HEK293 (cell line): ENCODE data around the gene TNPO3.

Source experiments
- CTCF ChIA-PET: fragments of 350-600 bp; formaldehyde crosslinking; extraction: SDS; loops from one replicate; lab custom pipeline; 2021; ENCODE audit warnings: antibody characterized with exemption; lab: Yijun Ruan, JAX
- POLR2A ChIA-PET: fragments of 300-600 bp; formaldehyde crosslinking; extraction: SDS; loops from one replicate; lab custom pipeline; 2020; ENCODE audit warnings: antibody characterized with exemption, inconsistent platforms; lab: Yijun Ruan, JAX
- H3K27ac ChIP-seq: fragments of 200-500 bp; sonication (Bioruptor generic); 2 replicates; pipeline ENCODE4 v1.5.1; 2014; ENCODE audit warnings: low read depth, low read length, control low read depth, inconsistent platforms; ENCODE audit errors: extremely low read depth
- H3K36me3 ChIP-seq, 2 experiments: fragments of 200-500 bp in 1 of 2; sonication (Bioruptor generic) in 1 of 2; 1 replicate in 1 of 2; 2 replicates in 1 of 2; pipeline ENCODE4 v1.5.1; 2014 to 2017; ENCODE audit warnings: inconsistent platforms in 2 of 2, low read length in 2 of 2; ENCODE audit not compliant: control insufficient read depth in 2 of 2, insufficient read depth in 1 of 2
- H3K4me1 ChIP-seq: fragments of 200-500 bp; sonication (Bioruptor generic); 2 replicates; pipeline ENCODE4 v1.5.1; 2014; ENCODE audit warnings: mild to moderate bottlenecking, low read length, inconsistent platforms; ENCODE audit not compliant: control insufficient read depth, insufficient read depth
- H3K4me3 ChIP-seq: 2 replicates; pipeline ENCODE4 v1.5.1; 2011; ENCODE audit warnings: low read depth, mild to moderate bottlenecking, control low read depth, low read length, moderate library complexity
- H3K9me3 ChIP-seq: fragments of 200-500 bp; sonication (Bioruptor generic); 2 replicates; pipeline ENCODE4 v1.5.1; 2014; ENCODE audit warnings: low read depth, low read length, inconsistent platforms; ENCODE audit not compliant: control insufficient read depth, insufficient read depth
- GLIS1 ChIP-seq: fragments of 450-650 bp; formaldehyde crosslinking; IDR thresholded peaks from 2 replicates; pipeline ENCODE4 v1.5.1; 2016; ENCODE audit warnings: missing biosample characterization, missing genetic modification characterization
- HOXD13 ChIP-seq: sonication (generic); formaldehyde crosslinking; IDR thresholded peaks from 2 replicates; pipeline ENCODE4 v1.8.0; 2022; ENCODE audit warnings: missing genetic modification reagents, borderline replicate concordance
- IKZF3 ChIP-seq: fragments of 450-650 bp; IDR thresholded peaks from 2 replicates; pipeline ENCODE4 v1.5.0; 2018; ENCODE audit warnings: missing biosample characterization, mild to moderate bottlenecking, missing genetic modification characterization, moderate library complexity
- KLF10 ChIP-seq: fragments of 450-650 bp; IDR thresholded peaks from 2 replicates; pipeline ENCODE4 v1.5.1; 2018; ENCODE audit warnings: missing biosample characterization, mild to moderate bottlenecking, missing genetic modification characterization
- OSR2 ChIP-seq: fragments of 450-650 bp; formaldehyde crosslinking; IDR thresholded peaks from 2 replicates; pipeline ENCODE4 v1.5.1; 2016; ENCODE audit warnings: missing biosample characterization, missing genetic modification characterization
- SP3 ChIP-seq: fragments of 450-650 bp; formaldehyde crosslinking; IDR thresholded peaks from 2 replicates; pipeline ENCODE4 v1.5.1; 2016; ENCODE audit warnings: missing biosample characterization, missing genetic modification characterization
- ZBTB20 ChIP-seq: fragments of 450-650 bp; formaldehyde crosslinking; IDR thresholded peaks from 2 replicates; pipeline ENCODE4 v1.5.1; 2016; ENCODE audit warnings: missing biosample characterization, missing genetic modification characterization
- ZBTB8A ChIP-seq: fragments of 450-650 bp; formaldehyde crosslinking; IDR thresholded peaks from 2 replicates; pipeline ENCODE4 v1.5.1; 2016; ENCODE audit warnings: missing biosample characterization, missing genetic modification characterization
- ZEB2 ChIP-seq: fragments of 450-650 bp; formaldehyde crosslinking; IDR thresholded peaks from 2 replicates; pipeline ENCODE4 v1.5.1; 2016; ENCODE audit warnings: missing biosample characterization, missing genetic modification characterization
- ZFP69B ChIP-seq: fragments of 450-650 bp; formaldehyde crosslinking; IDR thresholded peaks from 2 replicates; pipeline ENCODE4 v1.5.1; 2016; ENCODE audit warnings: missing biosample characterization, missing genetic modification characterization
- ZIC2 ChIP-seq: fragments of 450-650 bp; formaldehyde crosslinking; IDR thresholded peaks from 2 replicates; pipeline ENCODE4 v1.5.1; 2016; ENCODE audit warnings: missing biosample characterization, missing genetic modification characterization
- ZNF223 ChIP-seq: fragments of 450-650 bp; formaldehyde crosslinking; IDR thresholded peaks from 2 replicates; pipeline ENCODE4 v1.5.1; 2016; ENCODE audit warnings: missing biosample characterization, missing genetic modification characterization
- ZNF266 ChIP-seq: fragments of 450-650 bp; formaldehyde crosslinking; IDR thresholded peaks from 2 replicates; pipeline ENCODE4 v1.5.1; 2016; ENCODE audit warnings: missing biosample characterization, missing genetic modification characterization, low read depth
- ZNF423 ChIP-seq: fragments of 450-650 bp; formaldehyde crosslinking; IDR thresholded peaks from 2 replicates; pipeline ENCODE4 v1.5.1; 2016; ENCODE audit warnings: missing biosample characterization, missing genetic modification characterization
- ZNF549 ChIP-seq: fragments of 450-650 bp; IDR thresholded peaks from 2 replicates; pipeline ENCODE4 v1.5.1; 2018; ENCODE audit warnings: missing biosample characterization, missing genetic modification characterization, mild to moderate bottlenecking, inconsistent platforms, moderate library complexity
- ZNF610 ChIP-seq: fragments of 450-650 bp; formaldehyde crosslinking; IDR thresholded peaks from 2 replicates; pipeline ENCODE4 v1.5.1; 2016; ENCODE audit warnings: missing biosample characterization, missing genetic modification characterization, borderline replicate concordance
- ZNF629 ChIP-seq: fragments of 450-650 bp; formaldehyde crosslinking; IDR thresholded peaks from 2 replicates; pipeline ENCODE4 v1.5.1; 2017; ENCODE audit warnings: missing biosample characterization, missing genetic modification characterization
- ZNF654 ChIP-seq: fragments of 450-650 bp; formaldehyde crosslinking; IDR thresholded peaks from 2 replicates; pipeline ENCODE4 v1.5.1; 2016; ENCODE audit warnings: low read depth, missing biosample characterization, missing genetic modification characterization
- ZNF677 ChIP-seq: fragments of 450-650 bp; IDR thresholded peaks from 2 replicates; pipeline ENCODE4 v1.5.0; 2018; ENCODE audit warnings: missing biosample characterization, mild to moderate bottlenecking, missing genetic modification characterization, moderate library complexity
- ZNF830 ChIP-seq: fragments of 450-650 bp; IDR thresholded peaks from 2 replicates; pipeline ENCODE4 v1.5.0; 2018; ENCODE audit warnings: missing biosample characterization, missing genetic modification characterization, low read depth, mild to moderate bottlenecking, moderate library complexity
- TF ChIP-seq, protein P1 (sequence below): fragments of 450-650 bp; formaldehyde crosslinking; IDR thresholded peaks from 2 replicates; pipeline ENCODE4 v1.5.1; 2016; ENCODE audit warnings: missing biosample characterization, missing genetic modification characterization, borderline replicate concordance
- TF ChIP-seq, protein P2 (sequence below): fragments of 450-650 bp; formaldehyde crosslinking; IDR thresholded peaks from 2 replicates; pipeline ENCODE4 v1.5.1; 2016; ENCODE audit warnings: missing biosample characterization, missing genetic modification characterization
- TF ChIP-seq, protein P3 (sequence below): fragments of 450-650 bp; formaldehyde crosslinking; IDR thresholded peaks from 2 replicates; pipeline ENCODE4 v1.5.1; 2016; ENCODE audit warnings: missing biosample characterization, missing genetic modification characterization
- TF ChIP-seq, protein P4 (sequence below): fragments of 450-650 bp; formaldehyde crosslinking; IDR thresholded peaks from 2 replicates; pipeline ENCODE4 v1.5.1; 2016; ENCODE audit warnings: missing biosample characterization, missing genetic modification characterization
- TF ChIP-seq, protein P5 (sequence below): IDR thresholded peaks from 2 replicates; pipeline ENCODE4 v1.6.1; 2011; ENCODE audit warnings: mild to moderate bottlenecking, low read depth, low read length, borderline replicate concordance

TNPO3 gene

DNA sequence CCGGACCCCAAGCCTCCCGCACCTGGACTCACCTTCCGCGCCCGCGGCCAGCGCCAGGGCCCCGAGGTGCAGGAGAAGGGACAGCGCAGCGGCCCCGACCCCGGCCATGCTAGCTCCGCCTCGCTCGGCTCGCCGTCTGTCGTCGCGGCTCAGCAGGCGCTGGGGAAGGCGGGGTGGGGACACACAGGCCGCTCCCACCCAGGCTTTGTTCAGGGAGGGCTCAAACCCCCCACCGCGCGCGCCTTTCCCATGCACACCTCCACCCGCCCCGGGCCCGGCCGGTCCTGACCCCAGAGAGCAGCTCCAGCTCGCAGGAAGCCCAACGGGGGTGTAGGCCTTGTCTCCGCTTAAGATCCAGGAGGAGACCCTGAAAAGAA lies 144.4 kb downstream of the TNPO3 start, which contains the start of gene KCP (continued):
- TF ChIP-seq, protein P1, sequence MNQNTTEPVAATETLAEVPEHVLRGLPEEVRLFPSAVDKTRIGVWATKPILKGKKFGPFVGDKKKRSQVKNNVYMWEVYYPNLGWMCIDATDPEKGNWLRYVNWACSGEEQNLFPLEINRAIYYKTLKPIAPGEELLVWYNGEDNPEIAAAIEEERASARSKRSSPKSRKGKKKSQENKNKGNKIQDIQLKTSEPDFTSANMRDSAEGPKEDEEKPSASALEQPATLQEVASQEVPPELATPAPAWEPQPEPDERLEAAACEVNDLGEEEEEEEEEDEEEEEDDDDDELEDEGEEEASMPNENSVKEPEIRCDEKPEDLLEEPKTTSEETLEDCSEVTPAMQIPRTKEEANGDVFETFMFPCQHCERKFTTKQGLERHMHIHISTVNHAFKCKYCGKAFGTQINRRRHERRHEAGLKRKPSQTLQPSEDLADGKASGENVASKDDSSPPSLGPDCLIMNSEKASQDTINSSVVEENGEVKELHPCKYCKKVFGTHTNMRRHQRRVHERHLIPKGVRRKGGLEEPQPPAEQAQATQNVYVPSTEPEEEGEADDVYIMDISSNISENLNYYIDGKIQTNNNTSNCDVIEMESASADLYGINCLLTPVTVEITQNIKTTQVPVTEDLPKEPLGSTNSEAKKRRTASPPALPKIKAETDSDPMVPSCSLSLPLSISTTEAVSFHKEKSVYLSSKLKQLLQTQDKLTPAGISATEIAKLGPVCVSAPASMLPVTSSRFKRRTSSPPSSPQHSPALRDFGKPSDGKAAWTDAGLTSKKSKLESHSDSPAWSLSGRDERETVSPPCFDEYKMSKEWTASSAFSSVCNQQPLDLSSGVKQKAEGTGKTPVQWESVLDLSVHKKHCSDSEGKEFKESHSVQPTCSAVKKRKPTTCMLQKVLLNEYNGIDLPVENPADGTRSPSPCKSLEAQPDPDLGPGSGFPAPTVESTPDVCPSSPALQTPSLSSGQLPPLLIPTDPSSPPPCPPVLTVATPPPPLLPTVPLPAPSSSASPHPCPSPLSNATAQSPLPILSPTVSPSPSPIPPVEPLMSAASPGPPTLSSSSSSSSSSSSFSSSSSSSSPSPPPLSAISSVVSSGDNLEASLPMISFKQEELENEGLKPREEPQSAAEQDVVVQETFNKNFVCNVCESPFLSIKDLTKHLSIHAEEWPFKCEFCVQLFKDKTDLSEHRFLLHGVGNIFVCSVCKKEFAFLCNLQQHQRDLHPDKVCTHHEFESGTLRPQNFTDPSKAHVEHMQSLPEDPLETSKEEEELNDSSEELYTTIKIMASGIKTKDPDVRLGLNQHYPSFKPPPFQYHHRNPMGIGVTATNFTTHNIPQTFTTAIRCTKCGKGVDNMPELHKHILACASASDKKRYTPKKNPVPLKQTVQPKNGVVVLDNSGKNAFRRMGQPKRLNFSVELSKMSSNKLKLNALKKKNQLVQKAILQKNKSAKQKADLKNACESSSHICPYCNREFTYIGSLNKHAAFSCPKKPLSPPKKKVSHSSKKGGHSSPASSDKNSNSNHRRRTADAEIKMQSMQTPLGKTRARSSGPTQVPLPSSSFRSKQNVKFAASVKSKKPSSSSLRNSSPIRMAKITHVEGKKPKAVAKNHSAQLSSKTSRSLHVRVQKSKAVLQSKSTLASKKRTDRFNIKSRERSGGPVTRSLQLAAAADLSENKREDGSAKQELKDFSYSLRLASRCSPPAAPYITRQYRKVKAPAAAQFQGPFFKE (tag by site-specific recombination): no peak
- TF ChIP-seq ZNF423 (tag by site-specific recombination) (no peak), ZEB2 (tag by site-specific recombination) (no peak)
- TF ChIP-seq, protein P2, sequence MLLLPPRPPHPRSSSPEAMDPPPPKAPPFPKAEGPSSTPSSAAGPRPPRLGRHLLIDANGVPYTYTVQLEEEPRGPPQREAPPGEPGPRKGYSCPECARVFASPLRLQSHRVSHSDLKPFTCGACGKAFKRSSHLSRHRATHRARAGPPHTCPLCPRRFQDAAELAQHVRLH: no peak

DNA sequence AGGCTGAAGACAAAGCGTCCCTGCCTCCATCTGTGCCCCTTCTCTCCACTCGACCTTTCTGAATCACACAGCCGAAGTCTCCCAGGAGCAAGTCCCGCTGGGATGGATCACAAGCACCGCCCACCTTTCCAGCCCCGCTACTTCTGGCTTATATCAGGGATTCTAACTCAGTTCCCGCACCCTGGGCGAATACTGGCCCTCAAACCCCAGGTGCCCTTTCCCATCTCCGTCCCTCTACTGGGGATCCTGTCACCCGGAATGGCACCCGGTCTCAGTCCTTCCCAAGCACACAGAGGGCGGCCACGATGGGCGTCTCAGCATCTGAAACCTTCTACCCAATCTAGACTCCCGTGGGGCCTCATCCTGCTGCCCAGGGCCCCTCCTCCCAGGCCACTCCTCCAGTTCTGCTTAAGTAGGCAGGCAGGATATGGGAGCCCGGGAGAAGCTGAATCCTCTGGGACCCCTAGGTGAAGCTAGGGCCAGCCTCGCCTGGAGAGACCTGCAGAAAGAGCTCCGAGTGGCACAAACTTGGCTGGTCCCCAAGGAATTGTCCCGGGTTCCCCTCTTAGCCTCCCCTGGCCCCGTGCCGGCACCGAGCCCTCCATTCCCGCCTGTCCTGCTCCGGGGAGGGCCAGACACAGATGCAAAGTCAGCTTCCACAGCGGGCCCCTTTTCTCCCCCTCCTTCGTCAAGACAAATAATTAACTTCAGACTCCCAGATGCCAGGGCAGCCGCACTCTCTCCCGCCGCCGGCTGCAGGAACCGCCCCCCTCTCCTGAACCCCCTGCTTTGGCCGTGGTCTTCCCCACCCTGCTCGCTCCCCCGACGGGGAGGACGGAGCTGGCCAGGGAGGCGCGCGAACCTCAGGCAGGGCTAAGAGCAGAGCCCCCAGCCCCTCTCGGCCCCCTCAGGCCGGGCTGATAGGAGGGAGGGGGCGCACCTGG lies 145.0 kb downstream of the TNPO3 start:
- H3K36me3 ChIP-seq: no peaks in the 10 kb centered on the region
- CTCF ChIA-PET: interaction anchor here (0.5 to 0.6 kb wide), 2 partner anchors 308 to 361 kb away, joined by 3 read pairs; no protein-coding TSS in a partner anchor
- POLR2A ChIA-PET: no interaction called here
- H3K9me3 ChIP-seq: no peaks in the 10 kb centered on the region
- H3K27ac ChIP-seq: no peak overlapping the region
- H3K4me1 ChIP-seq: no peaks in the 10 kb centered on the region
- no peak overlapping the region for H3K4me3 ChIP-seq
- TF ChIP-seq, protein P3, sequence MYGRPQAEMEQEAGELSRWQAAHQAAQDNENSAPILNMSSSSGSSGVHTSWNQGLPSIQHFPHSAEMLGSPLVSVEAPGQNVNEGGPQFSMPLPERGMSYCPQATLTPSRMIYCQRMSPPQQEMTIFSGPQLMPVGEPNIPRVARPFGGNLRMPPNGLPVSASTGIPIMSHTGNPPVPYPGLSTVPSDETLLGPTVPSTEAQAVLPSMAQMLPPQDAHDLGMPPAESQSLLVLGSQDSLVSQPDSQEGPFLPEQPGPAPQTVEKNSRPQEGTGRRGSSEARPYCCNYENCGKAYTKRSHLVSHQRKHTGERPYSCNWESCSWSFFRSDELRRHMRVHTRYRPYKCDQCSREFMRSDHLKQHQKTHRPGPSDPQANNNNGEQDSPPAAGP (tag by site-specific recombination): peak; percentile 61
- TF ChIP-seq ZNF654 (tag by site-specific recombination) (no peak), ZNF549 (no peak), KLF10 (tag by site-specific recombination) (no peak), ZNF223 (tag by site-specific recombination) (no peak), ZNF830 (tag by site-specific recombination) (no peak), ZNF266 (tag by site-specific recombination) (no peak), ZFP69B (peak; percentile 53), ZNF677 (tag by site-specific recombination) (no peak), ZNF610 (tag by site-specific recombination) (no peak), SP3 (tag by site-specific recombination) (no peak), ZBTB20 (tag by site-specific recombination) (peak; percentile 99), GLIS1 (tag by site-specific recombination) (peak; percentile 32; the same call in 1 of the 2 replicates), HOXD13 (CRISPR knock-in tag) (no peak), ZIC2 (tag by site-specific recombination) (peak; percentile 50), ZNF629 (tag by site-specific recombination) (no peak), OSR2 (no peak), ZBTB8A (tag by site-specific recombination) (peak; percentile 77), IKZF3 (no peak)
- TF ChIP-seq, protein P4, sequence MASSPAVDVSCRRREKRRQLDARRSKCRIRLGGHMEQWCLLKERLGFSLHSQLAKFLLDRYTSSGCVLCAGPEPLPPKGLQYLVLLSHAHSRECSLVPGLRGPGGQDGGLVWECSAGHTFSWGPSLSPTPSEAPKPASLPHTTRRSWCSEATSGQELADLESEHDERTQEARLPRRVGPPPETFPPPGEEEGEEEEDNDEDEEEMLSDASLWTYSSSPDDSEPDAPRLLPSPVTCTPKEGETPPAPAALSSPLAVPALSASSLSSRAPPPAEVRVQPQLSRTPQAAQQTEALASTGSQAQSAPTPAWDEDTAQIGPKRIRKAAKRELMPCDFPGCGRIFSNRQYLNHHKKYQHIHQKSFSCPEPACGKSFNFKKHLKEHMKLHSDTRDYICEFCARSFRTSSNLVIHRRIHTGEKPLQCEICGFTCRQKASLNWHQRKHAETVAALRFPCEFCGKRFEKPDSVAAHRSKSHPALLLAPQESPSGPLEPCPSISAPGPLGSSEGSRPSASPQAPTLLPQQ: peak; percentile 28; the same call in 1 of the 2 replicates
- TF ChIP-seq, protein P5, sequence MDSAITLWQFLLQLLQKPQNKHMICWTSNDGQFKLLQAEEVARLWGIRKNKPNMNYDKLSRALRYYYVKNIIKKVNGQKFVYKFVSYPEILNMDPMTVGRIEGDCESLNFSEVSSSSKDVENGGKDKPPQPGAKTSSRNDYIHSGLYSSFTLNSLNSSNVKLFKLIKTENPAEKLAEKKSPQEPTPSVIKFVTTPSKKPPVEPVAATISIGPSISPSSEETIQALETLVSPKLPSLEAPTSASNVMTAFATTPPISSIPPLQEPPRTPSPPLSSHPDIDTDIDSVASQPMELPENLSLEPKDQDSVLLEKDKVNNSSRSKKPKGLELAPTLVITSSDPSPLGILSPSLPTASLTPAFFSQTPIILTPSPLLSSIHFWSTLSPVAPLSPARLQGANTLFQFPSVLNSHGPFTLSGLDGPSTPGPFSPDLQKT: no peak
